Lower leg skin (tissue), 3 donors: ENCODE results near the gene BCAT1.

Experiments used
- CTCF ChIP-seq, 3 donors: fragments of 450-650 bp; IDR thresholded peaks; one replicate each; pipeline ENCODE4 v1.5.1; 2016; ENCODE audit warnings: antibody characterized with exemption in 3 of 3, mild to moderate bottlenecking in 3 of 3, moderate library complexity in 2 of 3
- POLR2A ChIP-seq, 2 donors: fragments of 450-650 bp; IDR thresholded peaks; one replicate each; pipeline ENCODE4 v1.6.1; 2016 to 2017; ENCODE audit warnings: antibody characterized with exemption in 2 of 2, mild to moderate bottlenecking in 1 of 2, moderate library complexity in 1 of 2

GRCh38 chr12:24850496-24850895 is 98.4 kb downstream of the BCAT1 start:
- no peak for TF ChIP-seq CTCF (IDR thresholded peaks at IDR 0.05)
- TF ChIP-seq POLR2A (IDR thresholded peaks at IDR 0.05): no peak
